ENCODE data around the gene NOL4.
"Not testable (repeated sequence)": the region's sequence is repeated elsewhere in the genome, so short reads cannot be mapped to it uniquely, and the experiment has no call there.

Gene NOL4

GRCh38 chr18:34224423-34225217 lies at the start of gene NOL4:
TSS of gene NOL4 (minus strand) at chr18:34224913. CDS start at chr18:34223253, 1,660 bp downstream.
- no peak for ATAC-seq

- ATAC-seq = not testable (repeated sequence)
Observed at GRCh38 chr18:34266029-34266428, 41.3 kb upstream of the NOL4 start.

- no peak for ATAC-seq
Observed at GRCh38 chr18:34261865-34262780, 37.4 kb upstream of the NOL4 start.

- no peak for ATAC-seq
Observed at GRCh38 chr18:34258176-34258575, 33.5 kb upstream of the NOL4 start.

- ATAC-seq = no peak
Observed at GRCh38 chr18:34251919-34252318, 27.2 kb upstream of the NOL4 start.

- no peak for ATAC-seq
Observed at GRCh38 chr18:34248727-34249126, 24.0 kb upstream of the NOL4 start.

- ATAC-seq = no peak
Observed at GRCh38 chr18:34242739-34243138, 18.0 kb upstream of the NOL4 start.

- ATAC-seq = not testable (repeated sequence)
Observed at GRCh38 chr18:34233781-34234388, 9.2 kb upstream of the NOL4 start.

- no peak for ATAC-seq
Observed at GRCh38 chr18:34225218-34225553, 473 bp upstream of the NOL4 start.

- ATAC-seq = no peak
Observed at GRCh38 chr18:34223893-34224422, 755 bp downstream of the NOL4 start.

- no peak for ATAC-seq
Observed at GRCh38 chr18:34223164-34223892, 1.4 kb downstream of the NOL4 start.

GRCh38 chr18:34222307-34223163 lies 2.2 kb downstream of the NOL4 start:
- ATAC-seq = no peak

GRCh38 chr18:34221971-34222306 lies 2.8 kb downstream of the NOL4 start:
- ATAC-seq = no peak

GRCh38 chr18:34220081-34220815 lies 4.5 kb downstream of the NOL4 start:
- no peak for ATAC-seq

GRCh38 chr18:34219651-34220050 lies 5.1 kb downstream of the NOL4 start:
- ATAC-seq = no peak

- ATAC-seq = no peak
Observed at GRCh38 chr18:34212511-34212910, 12.2 kb downstream of the NOL4 start.

GRCh38 chr18:34207344-34207851 lies 17.3 kb downstream of the NOL4 start:
- ATAC-seq = no peak

GRCh38 chr18:34203866-34204265 lies 20.8 kb downstream of the NOL4 start:
- no peak for ATAC-seq

GRCh38 chr18:34196256-34196655 lies 28.5 kb downstream of the NOL4 start:
- no peak for ATAC-seq

- ATAC-seq = no peak
Observed at GRCh38 chr18:34194239-34194638, 30.5 kb downstream of the NOL4 start.

Measured in activated CD4-positive, CD25-positive, alpha-beta regulatory T cell treated with anti-CD3 and anti-CD28 coated beads, Interleukin-2, amount 50 U/mL, for 24 hours (primary cell).